ENCODE data around the gene ACSM2B.
"Not testable (repeated sequence)": the region's sequence is repeated elsewhere in the genome, so short reads cannot be mapped to it uniquely, and the experiment has no call there.

Gene ACSM2B

DNA sequence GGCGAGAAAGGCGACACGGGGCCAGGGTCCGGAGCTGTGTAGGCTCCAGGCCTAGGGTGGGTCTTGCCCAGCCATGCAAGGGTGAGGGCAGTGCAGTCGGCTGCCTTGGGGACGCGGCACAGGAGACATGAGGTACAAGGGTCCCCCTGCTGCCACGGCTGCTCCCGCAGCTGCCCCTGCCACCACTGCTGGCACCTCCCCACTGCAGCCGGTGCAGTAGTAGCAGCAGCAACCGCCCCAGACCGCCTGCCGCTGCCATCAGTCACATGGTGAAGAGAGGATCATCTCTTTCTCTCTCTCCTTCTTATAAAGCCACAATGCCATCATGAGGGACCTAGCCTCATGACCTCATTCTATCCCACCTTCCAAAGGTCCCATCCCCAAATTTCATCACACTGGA lies 44.4 kb downstream of the ACSM2B start:
- not testable (repeated sequence) for H3K9me3 ChIP-seq (ENCODE audit: control insufficient read depth, insufficient read depth, low read depth, low read length); H3K4me1 ChIP-seq (ENCODE audit: control insufficient read depth, insufficient read depth, low read length); H3K9ac ChIP-seq (ENCODE audit: low read length); H3K27me3 ChIP-seq (ENCODE audit: control insufficient read depth, insufficient read depth, low read length); H3K4me3 ChIP-seq (ENCODE audit: low read depth, low read length); H3K27ac ChIP-seq (ENCODE audit: low read depth, low read length); H3K36me3 ChIP-seq (ENCODE audit: control insufficient read depth, insufficient read depth, low read length)

DNA sequence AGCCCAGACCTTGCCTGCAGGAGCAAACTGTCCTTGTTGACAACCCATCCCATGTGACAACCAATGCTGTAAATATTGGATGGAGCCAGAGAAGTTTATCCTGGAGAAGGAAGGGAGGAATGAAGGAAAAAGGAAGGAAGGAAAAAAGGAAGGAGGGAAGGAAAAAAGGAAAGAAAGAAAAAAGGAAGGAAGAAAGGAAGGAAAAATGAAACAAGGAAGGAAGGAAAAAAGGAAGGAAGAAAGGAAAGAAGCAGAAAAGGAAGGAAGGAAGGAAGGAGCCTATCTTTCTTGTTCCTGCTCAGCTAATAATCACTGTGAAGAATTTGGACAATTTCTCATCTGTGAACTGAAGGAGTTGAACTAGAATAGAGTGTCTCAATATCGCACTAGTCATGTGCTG lies 56.1 kb downstream of the ACSM2B start:
- H3K4me1 ChIP-seq (ENCODE audit: control insufficient read depth, insufficient read depth, low read length): no peaks in the 10 kb centered on the region
- H3K27ac ChIP-seq (ENCODE audit: low read depth, low read length): no peak overlapping the region
- H3K27me3 ChIP-seq (ENCODE audit: control insufficient read depth, insufficient read depth, low read length): no peaks in the 10 kb centered on the region
- no peak overlapping the region for H3K9ac ChIP-seq (ENCODE audit: low read length)
- H3K4me3 ChIP-seq (ENCODE audit: low read depth, low read length): no peak overlapping the region
- H3K9me3 ChIP-seq (ENCODE audit: control insufficient read depth, insufficient read depth, low read depth, low read length): peaks cover 11% of the 10 kb centered on the region; the same call in 1 of the 2 replicates
- no peaks in the 10 kb centered on the region for H3K36me3 ChIP-seq (ENCODE audit: control insufficient read depth, insufficient read depth, low read length)

DNA sequence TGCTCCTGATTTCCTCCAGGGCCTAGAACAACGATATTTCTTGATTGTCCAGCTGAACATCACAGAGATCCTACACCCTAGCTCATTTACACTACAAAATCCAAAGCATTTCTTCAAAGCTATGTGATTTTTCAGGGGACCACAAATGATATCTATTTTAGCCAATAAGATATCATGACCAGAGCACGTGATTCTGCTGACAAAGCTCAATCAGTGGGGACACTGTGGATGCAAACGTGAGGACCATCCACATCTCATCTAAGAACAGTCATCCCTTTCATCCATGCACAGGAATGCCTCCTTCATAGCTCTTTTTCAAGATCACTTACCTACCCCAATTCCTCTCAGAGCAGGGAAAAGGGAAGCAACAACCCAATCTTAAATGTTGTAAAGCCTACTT lies 56.9 kb downstream of the ACSM2B start:
- H3K27me3 ChIP-seq (ENCODE audit: control insufficient read depth, insufficient read depth, low read length): no peaks in the 10 kb centered on the region
- no peaks in the 10 kb centered on the region for H3K4me1 ChIP-seq (ENCODE audit: control insufficient read depth, insufficient read depth, low read length)
- H3K9me3 ChIP-seq (ENCODE audit: control insufficient read depth, insufficient read depth, low read depth, low read length): peaks cover 14% of the 10 kb centered on the region; the same call in 1 of the 2 replicates
- H3K4me3 ChIP-seq (ENCODE audit: low read depth, low read length): no peak overlapping the region
- no peak overlapping the region for H3K9ac ChIP-seq (ENCODE audit: low read length)
- H3K36me3 ChIP-seq (ENCODE audit: control insufficient read depth, insufficient read depth, low read length): no peaks in the 10 kb centered on the region
- no peak overlapping the region for H3K27ac ChIP-seq (ENCODE audit: low read depth, low read length)

DNA sequence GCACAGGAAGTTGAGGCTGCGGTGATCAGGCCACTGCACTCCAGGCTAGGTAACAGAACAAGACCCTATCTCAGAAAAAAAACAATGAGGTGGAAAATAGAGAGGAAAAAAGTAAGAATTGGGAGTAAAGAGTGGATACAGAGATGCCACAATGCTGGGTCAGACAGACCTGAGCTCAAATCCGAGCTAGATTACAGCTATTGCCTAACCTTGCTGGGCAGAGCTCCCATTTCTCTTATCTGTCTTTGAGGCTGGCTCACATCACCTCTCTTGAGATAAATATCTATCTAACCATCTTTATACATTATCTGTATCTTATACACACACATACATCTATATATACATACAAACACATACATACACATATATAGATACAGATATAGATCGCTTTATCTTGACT lies 59.0 kb downstream of the ACSM2B start:
- Histone ChIP-seq H3K4me1 (ENCODE audit: control insufficient read depth, insufficient read depth, low read length) (no peaks in the 10 kb centered on the region), H3K9ac (ENCODE audit: low read length) (no peak overlapping the region), H3K27ac (ENCODE audit: low read depth, low read length) (no peak overlapping the region), H3K4me3 (ENCODE audit: low read depth, low read length) (no peak overlapping the region), H3K36me3 (ENCODE audit: control insufficient read depth, insufficient read depth, low read length) (no peaks in the 10 kb centered on the region), H3K9me3 (ENCODE audit: control insufficient read depth, insufficient read depth, low read depth, low read length) (peaks cover 17% of the 10 kb centered on the region; the same call in 1 of the 2 replicates), H3K27me3 (ENCODE audit: control insufficient read depth, insufficient read depth, low read length) (no peaks in the 10 kb centered on the region; the same call in 1 of the 2 replicates)

DNA sequence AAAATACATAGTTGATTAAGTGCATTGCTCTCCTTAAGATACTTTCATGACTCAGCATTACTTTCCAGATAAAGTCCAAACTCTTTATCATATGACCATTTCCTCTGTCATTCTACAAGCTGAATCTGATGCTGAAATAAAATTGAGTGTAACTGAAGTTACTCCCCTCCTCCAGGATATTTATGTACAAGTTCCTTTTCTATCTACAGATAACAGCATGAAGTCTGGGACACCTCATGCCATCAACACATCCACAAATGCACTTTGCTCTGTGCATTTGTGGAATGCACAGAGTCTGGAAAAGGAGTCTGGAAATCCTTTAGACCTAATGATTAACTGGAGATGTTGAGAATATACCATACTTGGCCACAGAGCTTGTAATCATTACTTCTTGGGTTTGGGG lies 60.5 kb downstream of the ACSM2B start:
- Histone ChIP-seq H3K9ac (ENCODE audit: low read length) (no peak overlapping the region), H3K36me3 (ENCODE audit: control insufficient read depth, insufficient read depth, low read length) (no peaks in the 10 kb centered on the region), H3K27ac (ENCODE audit: low read depth, low read length) (no peak overlapping the region), H3K9me3 (ENCODE audit: control insufficient read depth, insufficient read depth, low read depth, low read length) (peaks cover 15% of the 10 kb centered on the region; the same call in 1 of the 2 replicates), H3K27me3 (ENCODE audit: control insufficient read depth, insufficient read depth, low read length) (no peaks in the 10 kb centered on the region; the same call in 1 of the 2 replicates), H3K4me3 (ENCODE audit: low read depth, low read length) (no peak overlapping the region), H3K4me1 (ENCODE audit: control insufficient read depth, insufficient read depth, low read length) (no peaks in the 10 kb centered on the region)

DNA sequence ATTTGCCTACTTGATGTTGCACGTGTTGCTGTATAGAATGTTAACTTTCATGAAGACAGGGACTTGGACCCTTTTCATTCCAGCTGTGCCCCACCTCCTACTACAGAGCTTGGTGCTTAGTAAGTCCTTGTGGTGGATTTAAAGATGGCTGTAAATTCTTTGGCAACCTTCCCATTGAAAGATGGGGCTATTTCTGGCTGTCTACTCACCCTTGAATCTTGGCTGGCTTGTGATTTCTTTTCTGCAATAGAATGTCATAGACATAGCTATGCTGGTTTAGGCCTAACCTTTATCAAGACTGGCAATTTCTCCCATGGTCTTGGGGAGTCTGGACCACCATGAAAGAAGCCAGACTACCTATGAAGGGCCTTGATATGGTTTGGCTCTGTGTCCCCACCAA lies 65.8 kb downstream of the ACSM2B start:
- Histone ChIP-seq H3K36me3 (ENCODE audit: control insufficient read depth, insufficient read depth, low read length) (no peaks in the 10 kb centered on the region), H3K27ac (ENCODE audit: low read depth, low read length) (no peak overlapping the region), H3K9me3 (ENCODE audit: control insufficient read depth, insufficient read depth, low read depth, low read length) (peaks cover 43% of the 10 kb centered on the region), H3K4me3 (ENCODE audit: low read depth, low read length) (no peak overlapping the region), H3K4me1 (ENCODE audit: control insufficient read depth, insufficient read depth, low read length) (no peaks in the 10 kb centered on the region), H3K27me3 (ENCODE audit: control insufficient read depth, insufficient read depth, low read length) (no peaks in the 10 kb centered on the region; the same call in 1 of the 2 replicates), H3K9ac (ENCODE audit: low read length) (no peak overlapping the region)

DNA sequence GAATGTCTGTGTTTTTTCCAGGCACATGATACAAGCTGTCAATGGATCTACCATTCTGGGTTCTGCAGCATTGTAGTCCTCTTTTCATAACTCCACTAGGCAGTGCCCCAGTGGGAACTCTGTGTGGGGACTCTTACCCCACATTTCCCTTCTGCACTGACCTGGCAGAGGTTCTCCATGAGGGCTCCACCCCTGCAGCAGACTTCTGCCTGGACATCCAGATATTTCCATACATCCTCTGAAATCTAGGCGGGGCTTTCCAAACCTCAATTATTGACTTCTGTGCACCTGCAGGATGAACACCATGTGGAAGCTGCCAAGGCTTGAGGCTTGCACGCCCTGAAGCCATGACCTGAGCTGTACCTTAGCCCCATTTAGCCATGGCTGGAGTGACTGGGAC lies 68.9 kb downstream of the ACSM2B start:
- H3K4me1 ChIP-seq (ENCODE audit: control insufficient read depth, insufficient read depth, low read length): no peaks in the 10 kb centered on the region
- no peaks in the 10 kb centered on the region for H3K27me3 ChIP-seq (ENCODE audit: control insufficient read depth, insufficient read depth, low read length)
- no peaks in the 10 kb centered on the region for H3K36me3 ChIP-seq (ENCODE audit: control insufficient read depth, insufficient read depth, low read length)
- H3K9ac ChIP-seq (ENCODE audit: low read length): no peak overlapping the region
- no peak overlapping the region for H3K27ac ChIP-seq (ENCODE audit: low read depth, low read length)
- H3K9me3 ChIP-seq (ENCODE audit: control insufficient read depth, insufficient read depth, low read depth, low read length): peaks cover 55% of the 10 kb centered on the region
- H3K4me3 ChIP-seq (ENCODE audit: low read depth, low read length): no peak overlapping the region

DNA sequence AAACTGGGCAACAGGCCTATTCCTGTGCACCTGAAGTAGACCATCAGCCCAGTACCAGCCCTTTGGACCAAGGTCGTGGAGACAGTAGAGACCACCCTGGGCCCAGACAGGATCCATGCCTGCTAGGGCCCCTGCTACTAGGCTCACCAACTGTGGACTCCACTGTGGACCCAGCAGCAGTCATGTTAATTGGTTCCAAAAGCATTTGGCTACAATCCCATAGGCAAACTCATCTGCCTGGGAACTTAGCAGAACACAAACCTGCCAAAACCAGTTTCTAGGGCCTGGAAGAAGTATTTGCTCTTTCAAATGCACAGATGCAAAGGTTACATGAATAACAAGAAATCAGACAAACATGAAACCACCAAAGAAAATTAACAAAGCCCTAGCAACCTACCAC lies 71.7 kb downstream of the ACSM2B start:
- no peaks in the 10 kb centered on the region for H3K4me1 ChIP-seq (ENCODE audit: control insufficient read depth, insufficient read depth, low read length)
- no peak overlapping the region for H3K4me3 ChIP-seq (ENCODE audit: low read depth, low read length)
- H3K36me3 ChIP-seq (ENCODE audit: control insufficient read depth, insufficient read depth, low read length): no peaks in the 10 kb centered on the region
- peaks cover 53% of the 10 kb centered on the region for H3K9me3 ChIP-seq (ENCODE audit: control insufficient read depth, insufficient read depth, low read depth, low read length)
- H3K27ac ChIP-seq (ENCODE audit: low read depth, low read length): no peak overlapping the region
- no peaks in the 10 kb centered on the region for H3K27me3 ChIP-seq (ENCODE audit: control insufficient read depth, insufficient read depth, low read length)
- no peak overlapping the region for H3K9ac ChIP-seq (ENCODE audit: low read length)

DNA sequence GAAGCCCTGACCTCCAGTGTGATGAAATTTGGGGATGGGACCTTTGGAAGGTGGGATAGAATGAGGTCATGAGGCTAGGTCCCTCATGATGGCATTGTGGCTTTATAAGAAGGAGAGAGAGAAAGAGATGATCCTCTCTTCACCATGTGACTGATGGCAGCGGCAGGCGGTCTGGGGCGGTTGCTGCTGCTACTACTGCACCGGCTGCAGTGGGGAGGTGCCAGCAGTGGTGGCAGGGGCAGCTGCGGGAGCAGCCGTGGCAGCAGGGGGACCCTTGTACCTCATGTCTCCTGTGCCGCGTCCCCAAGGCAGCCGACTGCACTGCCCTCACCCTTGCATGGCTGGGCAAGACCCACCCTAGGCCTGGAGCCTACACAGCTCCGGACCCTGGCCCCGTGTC lies 84.7 kb downstream of the ACSM2B start:
- not testable (repeated sequence) for H3K36me3 ChIP-seq (ENCODE audit: control insufficient read depth, insufficient read depth, low read length); H3K9ac ChIP-seq (ENCODE audit: low read length); H3K27me3 ChIP-seq (ENCODE audit: control insufficient read depth, insufficient read depth, low read length); H3K9me3 ChIP-seq (ENCODE audit: control insufficient read depth, insufficient read depth, low read depth, low read length); H3K4me1 ChIP-seq (ENCODE audit: control insufficient read depth, insufficient read depth, low read length); H3K4me3 ChIP-seq (ENCODE audit: low read depth, low read length); H3K27ac ChIP-seq (ENCODE audit: low read depth, low read length)

DNA sequence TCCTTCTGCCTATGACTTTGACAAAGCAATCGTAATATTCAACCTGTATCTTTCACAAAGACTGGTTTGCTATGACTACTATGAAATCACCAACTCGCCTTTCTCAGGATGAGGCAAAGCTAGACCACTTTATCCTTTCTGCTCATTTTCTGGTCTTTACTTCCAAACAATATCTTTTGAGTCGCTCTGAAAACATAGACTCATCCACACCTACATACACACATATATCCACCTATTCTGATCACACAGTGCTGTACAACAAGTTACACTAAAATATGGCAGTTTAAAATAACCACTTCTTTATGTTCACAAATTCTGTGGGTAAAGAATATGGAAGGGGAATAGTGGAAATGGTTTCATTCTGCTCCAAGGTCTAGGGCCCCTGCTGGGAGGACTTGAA lies 85.2 kb downstream of the ACSM2B start:
- H3K4me3 ChIP-seq (ENCODE audit: low read depth, low read length); H3K9ac ChIP-seq (ENCODE audit: low read length); H3K27ac ChIP-seq (ENCODE audit: low read depth, low read length); H3K27me3 ChIP-seq (ENCODE audit: control insufficient read depth, insufficient read depth, low read length); H3K9me3 ChIP-seq (ENCODE audit: control insufficient read depth, insufficient read depth, low read depth, low read length); H3K4me1 ChIP-seq (ENCODE audit: control insufficient read depth, insufficient read depth, low read length); H3K36me3 ChIP-seq (ENCODE audit: control insufficient read depth, insufficient read depth, low read length): not testable (repeated sequence)

Measured in HUES6 (cell line).